GM21825 (cell line): ENCODE measurements around the gene PGLYRP2.

ENCODE experiments used
- ATAC-seq: cut with Tn5 transposase; IDR thresholded peaks from one replicate; pipeline ENCODE4 v1.9.1; 2021; ENCODE audit warnings: mild to moderate bottlenecking, moderate library complexity; ENCODE audit not compliant: unreplicated experiment

Gene PGLYRP2

DNA sequence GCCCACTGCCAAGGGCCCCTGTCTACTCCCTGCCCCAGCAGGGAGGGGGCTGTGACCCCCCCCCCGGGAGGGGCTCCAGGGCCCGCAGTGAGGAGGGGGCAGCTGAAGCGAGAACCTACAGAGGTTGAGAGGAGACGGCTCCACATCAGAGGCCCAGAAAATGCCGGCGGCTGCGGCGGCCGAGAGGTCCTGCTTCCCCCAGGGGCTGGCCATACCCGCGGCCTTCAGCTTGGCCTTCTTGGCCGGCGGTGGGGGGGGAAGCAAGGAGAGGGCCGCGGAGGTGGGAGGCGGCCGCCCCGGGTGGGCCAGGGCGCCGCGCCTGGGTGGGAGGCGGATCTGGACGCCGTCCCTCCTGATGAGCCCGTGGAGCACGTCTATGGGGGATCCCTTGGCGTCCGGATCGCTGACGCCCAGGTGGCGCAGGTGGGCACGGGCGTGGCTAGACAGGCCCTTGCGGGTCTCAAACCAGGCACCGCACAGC, 51.3 kb downstream of the PGLYRP2 start:
- no peak for ATAC-seq

DNA sequence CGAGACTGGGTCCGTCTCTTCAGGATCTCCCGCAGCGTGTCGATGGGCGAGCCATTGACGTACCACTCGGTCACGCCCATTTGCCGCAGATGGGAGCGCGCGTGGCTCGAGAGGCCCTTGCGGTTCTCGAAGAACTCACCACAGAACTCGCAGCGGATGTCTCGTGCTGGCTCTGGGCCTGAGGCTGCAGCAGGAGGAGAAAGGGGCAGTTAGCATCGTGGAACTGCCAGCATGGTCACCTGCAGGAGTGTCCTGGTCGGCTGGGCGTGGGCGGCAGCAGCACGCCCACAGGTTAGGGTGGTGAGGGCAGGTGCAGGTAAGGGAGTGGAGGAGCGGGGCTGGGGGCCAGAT, 52.0 kb downstream of the PGLYRP2 start:
- no peak for ATAC-seq

DNA sequence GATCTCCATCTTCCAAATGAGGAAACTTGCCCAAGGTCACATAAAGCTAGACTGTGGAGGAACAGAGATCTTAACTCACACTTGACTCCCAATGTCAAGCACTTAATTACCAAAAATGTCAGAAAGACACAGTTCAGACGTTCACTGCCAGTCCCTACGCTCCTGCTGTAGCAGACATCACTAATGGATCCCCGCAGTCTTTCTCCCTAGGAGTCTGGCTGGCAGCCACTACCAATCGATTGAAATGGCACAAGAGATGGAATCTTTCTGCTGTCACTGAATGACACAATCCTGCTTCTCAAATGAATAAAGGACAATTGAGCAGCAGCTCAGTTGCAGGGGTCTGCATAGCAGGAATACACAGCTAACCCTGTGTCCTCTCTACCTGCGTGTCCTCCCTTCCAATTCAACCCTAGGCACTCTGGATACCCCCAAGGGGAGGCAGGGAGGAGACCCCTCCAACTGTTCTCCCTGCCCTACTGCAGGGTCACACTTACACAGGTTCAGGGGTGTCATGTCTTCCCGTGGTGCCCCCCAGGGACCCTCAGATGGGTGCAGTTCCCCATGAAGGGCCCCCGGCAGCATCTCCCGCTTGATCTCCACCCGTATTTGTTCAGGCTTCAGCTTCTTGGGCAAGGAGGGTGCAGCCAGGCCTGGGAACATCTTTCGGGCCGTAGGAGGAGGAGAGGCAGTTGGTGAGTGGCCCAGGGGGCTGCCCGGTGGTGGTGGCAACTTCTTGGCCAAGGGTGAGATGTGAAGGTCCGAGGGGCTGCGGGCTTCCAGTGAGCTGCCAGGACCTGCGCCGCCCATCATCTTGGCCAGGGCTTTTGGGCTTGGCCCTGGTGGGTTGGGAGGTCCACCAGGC, 52.6 kb downstream of the PGLYRP2 start:
- ATAC-seq: no peak

DNA sequence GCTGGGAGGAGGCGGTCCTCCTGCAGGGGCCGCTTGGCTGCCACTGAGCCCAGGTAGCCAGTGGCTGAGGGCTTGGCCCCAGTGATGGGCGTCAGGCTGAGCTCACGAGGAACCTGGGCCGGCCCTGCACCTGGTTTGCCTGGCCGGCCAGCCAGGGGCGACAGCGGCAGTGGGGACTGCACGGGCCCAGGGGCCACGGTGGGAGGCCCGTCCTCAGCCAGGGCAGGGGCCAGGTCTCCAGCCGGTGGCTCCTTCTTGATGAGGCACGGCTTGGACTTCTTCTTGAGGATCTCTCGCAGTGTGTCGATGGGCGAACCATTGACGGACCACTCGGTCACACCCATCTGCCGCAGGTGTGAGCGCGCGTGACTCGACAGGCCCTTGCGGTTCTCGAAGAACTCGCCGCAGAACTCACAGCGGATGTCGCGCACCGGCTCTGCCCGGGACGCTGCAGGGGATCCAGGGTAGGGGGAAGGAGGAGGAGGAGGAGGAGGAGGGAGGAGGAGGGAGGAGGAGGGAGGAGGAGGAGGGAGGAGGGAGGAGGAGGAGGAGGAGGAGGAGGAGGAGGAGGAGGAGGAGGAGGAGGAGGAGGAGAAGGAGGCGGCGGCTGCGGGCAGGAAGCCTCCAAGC, 53.9 kb downstream of the PGLYRP2 start:
- no peak for ATAC-seq

DNA sequence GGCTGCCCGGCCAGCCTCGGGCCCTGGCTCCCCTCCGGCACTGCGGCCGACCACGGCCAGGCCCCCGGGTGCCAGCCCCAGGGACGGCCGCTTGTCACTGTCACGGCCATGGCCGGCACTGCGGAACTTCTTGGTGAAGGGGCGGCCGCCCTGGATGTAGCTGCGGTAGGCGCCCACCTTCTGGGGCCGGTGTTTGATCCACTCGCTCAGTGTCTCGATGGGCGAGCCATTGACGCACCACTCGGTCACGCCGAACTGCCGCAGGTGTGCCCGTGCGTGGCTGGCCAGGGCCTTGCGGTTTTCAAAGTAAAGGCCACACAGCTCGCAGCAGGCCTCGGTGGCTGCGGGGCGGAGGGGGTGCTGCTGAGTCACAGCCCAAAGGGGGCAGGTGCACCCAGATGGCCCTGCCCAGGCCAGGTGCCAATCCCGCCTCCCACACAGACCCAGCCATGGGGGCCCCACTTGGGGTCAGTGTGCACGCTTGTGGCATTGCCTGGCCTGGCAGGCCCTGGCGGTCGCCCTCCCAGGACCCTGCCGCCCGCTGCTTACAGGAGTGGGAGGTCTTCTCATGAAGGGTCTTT, 54.5 kb downstream of the PGLYRP2 start:
- no peak for ATAC-seq

DNA sequence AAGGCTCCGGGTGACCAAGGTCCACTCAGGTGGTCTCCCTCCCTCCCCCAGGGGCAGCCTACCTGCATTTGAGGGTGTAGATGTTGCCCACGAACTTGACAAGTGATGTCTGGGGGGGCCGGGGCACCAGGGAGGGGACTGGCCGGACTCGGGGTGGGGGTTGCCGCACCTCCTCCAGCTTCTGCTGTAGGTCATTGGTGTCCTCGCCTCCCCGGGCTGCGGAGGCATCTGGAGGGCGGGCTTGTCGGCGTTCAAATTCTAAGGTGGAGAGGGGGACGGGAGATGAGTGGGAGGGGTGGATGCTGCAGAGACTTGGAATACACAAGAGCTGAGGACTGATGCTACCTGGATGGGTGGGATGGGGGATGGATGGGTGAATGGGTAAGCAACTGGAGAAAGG, 55.2 kb downstream of the PGLYRP2 start:
- ATAC-seq: no peak

DNA sequence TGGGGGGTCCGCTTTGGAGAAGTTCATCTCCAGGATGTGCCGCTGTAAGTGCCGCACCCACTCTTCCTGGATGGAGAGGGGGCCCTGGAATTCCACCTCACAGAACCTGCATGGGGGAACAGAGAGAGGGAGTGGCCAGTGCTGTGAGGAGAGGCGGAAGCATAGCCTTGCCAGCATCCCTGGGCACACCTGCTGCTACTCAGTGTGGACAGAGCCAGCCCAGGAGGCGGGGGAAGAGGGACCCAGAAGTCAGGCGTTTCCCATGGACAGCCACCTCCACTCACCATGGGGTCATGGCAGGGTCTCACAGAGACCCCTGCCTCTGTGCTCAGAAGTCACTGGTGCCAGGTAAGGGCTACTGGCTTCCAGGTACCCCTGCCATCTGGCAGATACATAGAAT, 56.2 kb downstream of the PGLYRP2 start:
- ATAC-seq: no peak

DNA sequence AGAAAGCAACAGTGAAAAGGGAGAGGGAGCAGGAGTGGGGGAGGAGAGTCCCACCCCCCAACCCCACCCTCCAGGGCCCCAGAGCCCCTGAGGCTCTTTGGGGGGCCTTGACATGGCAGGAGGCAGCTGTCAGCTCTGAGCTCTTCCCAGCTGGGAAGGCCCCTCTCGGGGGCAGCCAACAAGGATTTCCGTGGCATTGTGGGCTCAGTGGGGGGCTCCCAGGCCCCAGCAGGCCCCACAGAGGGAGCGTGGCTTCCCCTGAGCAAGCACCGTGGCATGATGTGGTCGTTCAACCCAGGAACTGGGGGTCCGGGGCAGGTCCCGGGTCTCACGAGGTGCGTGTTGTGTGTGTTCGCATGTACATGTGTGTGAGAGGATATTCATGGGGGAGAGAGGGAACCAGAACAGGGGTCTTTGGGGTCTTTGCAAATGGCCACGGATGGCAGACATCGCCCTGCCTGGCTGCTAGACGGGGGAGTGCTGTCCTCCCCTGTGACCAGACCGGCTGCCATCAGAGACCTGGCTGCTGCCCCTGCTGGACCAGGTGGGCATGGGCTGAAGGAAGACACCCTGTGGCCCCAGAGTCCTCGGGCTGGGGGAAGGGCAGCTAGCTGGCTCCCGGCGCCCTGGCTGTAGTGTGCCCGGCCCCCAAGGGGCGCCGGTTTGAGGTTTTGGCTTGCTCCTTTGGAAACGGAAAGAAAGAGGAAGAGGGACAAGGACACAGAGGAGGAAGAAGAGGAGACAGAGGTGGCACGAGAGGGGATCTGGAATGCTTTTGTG, 56.8 kb downstream of the PGLYRP2 start:
- ATAC-seq: no peak

DNA sequence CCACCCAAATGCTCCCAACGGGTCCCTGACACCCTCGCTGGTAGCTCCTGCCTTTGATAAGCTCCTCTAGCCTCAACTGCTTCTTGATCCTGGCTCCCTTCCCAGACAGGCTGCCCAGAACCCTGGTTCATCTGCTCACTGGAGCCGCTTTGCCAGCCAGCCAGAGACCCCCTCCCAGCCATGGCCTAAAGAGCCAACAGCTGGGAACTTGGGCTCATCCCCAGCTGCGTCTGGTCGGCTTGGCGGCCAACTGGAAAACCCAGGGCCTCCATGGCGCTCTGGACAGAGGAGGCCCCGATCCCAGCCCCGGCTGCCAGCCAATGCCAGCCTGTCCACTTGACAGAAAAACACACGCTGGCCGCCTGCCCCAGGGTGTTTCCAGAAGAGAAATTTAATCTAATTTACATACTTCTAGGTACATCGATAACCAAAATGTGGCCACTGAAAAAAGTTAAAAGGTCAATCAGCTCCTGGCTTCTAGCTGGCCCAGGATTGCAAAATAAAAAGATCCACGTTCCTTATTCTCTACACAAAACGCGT, 57.5 kb downstream of the PGLYRP2 start:
- ATAC-seq: no peak

DNA sequence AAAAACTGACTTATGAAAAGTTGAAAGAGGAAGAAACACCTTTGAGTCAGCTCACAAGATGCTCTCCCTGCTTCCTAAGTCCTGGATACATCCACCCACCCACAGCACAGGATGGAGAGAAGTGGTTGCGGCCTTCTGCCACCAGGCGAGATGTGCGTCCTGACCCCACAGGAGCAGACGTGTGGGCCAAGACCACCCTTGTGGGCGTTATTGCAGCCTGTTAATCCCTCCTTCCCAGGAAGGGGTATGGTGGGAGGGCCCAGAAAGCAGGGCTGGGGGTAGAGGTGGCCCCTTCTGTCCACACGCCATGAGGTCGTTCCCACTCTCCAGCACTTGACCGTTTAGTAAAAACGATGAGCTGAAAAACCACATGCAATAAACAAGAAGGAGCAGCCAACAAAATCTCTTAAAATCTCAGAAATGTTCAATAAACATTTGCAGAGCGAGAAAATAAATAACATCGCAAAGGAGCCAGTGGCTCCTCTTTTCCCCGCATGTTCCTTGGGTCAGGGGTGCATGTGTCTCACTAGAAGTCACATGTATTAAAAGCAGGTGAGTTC, 58.1 kb downstream of the PGLYRP2 start:
- ATAC-seq: no peak

DNA sequence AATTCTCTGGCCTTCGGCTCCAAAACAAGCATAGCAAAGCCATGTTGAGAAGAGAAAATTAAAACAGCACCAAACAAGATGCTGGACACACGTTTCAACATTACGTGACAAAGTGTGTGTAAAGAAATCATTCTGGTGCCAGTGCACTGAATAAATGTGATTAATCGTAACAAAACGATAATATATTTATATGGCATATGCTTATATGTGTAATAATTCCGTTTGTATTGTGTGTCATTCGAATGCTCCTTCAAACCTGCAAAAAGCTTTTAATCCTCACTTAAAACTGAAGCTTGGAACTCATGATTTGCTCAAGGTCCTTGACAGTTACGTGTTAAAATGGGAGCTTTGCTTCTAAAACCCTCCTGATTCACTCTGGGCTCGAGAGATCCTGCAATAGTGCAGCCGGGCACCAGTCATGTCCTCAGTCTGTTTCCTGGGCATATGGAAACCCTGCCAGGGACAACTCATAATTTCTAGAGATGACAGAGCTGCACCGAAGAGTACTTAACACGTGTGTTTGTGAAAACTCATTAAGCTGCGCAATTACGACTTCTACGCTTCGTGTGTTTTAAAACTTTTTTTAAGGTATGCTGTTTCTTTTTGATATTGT, 59.8 kb downstream of the PGLYRP2 start:
- no peak for ATAC-seq
